HG02884 (cell line): ENCODE data around the gene BPGM.

Experiments used
- ATAC-seq: cut with Tn5 transposase; IDR thresholded peaks from one replicate; pipeline ENCODE4 v1.9.1; 2021; ENCODE audit warnings: mild to moderate bottlenecking, moderate library complexity; ENCODE audit not compliant: unreplicated experiment

The BPGM gene

DNA sequence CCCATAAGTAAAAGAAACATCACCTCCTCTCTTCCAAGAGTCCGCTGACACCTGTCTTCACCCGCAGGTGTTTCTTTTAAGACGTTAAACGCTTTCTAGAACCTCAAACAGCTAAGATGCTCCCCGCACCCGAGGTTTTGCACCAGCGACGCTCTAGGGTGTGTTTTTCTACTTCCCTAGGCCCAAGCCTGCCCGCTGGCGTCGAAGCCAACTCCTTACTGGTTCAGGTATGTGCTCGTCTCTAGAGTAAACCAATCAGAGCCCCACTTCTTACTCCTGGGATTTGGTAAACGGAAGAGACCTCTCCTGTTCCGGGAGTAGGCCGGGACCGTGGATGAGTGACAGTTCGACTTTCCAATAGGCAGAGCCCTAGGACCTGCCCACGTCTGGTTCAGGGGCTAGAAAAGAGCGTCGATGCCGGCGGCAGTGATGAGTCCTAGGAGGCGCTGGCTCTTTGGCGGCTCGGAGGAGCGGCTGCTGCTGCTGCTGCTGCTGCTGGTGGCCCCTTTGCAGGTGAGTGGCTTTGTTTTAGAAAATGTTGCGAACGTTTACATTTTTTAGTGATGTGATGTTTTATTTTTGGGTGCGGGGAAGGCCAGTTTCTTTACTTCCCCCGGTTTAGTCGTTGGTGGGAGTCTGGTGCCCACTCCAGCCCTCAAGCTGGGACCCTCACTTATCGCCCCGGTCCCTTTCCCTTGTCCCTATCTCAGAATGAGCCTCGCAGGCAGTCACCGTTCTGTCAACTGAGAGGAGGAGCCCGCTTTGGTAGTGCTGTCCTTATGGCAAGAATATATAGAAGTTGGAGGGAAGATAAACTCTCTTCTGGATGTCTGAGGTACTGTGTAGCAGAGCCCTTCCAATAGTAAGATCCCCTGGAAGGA lies at the start of gene BPGM:
Gene BPGM (plus strand): TSS at position 429 of the 881 bp plus-strand sequence. CDS start 14,655 bp downstream, outside the sequence.
- peak; percentile 98 for ATAC-seq

DNA sequence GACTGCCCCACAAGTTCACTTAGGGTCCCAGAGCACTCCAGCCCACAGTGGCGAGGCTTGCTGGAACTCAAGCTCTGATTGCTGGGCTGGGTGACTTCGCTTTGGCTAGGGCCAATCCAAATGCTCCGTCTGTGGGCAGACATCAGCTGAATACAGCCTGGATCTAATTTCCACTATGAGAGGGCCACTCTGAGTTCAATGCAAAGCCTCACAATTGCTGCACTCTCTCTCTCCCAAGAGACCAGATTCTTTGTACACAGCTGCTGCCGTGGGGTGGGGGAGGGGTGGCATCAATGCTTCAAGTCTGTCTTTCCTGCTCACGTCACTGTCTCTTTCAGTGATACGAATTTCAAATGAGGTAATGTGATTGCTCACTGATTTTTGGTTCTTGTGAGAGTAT lies 47.3 kb upstream of the BPGM start:
- no peak for ATAC-seq

DNA sequence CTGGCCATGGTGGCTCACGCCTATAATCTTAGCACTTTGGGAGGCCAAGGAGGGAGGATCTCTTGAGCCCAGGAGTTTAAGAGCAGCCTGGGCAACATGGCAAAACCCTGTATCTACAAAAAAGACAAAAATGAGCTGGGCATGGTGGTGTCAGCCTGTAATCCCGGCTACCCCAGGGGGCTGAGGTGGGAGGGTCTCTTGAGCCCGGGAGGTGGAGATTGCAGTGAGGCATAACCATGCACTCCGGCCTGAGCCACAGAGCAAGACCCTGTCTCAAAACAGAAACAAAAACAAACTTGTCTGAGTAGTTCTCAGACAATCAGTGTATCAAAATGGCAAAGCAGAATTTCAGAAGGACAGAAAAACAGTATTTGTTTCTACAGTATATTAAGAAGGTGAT lies 45.2 kb upstream of the BPGM start:
- ATAC-seq: no peak

- no peak for ATAC-seq
These were observed 43.7 kb upstream of the BPGM start for GRCh38 chr7:134602881-134603451.

- ATAC-seq: peak; percentile 88
These were observed 40.4 kb upstream of the BPGM start for GRCh38 chr7:134605978-134606923.

- no peak for ATAC-seq
These were observed 35.0 kb upstream of the BPGM start for GRCh38 chr7:134611611-134612151.

DNA sequence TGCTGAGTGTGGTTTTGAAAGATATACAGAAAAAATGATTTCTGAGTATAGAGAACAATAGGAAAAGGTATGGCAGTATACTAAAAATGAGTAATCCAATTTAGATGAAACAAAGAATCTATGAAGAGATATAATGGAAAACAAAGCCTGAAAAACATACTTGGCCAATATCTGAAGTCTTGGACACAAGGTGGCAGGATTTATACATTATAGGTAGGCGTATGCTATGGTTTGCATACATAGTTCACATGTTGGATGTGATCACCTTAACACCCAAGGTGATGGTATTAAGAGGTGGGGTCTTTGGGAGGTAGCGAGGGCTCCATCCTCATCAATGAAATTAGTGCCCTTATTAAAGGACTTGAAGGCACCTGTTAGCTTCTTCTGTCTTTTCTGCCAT lies 34.5 kb upstream of the BPGM start:
- no peak for ATAC-seq

DNA sequence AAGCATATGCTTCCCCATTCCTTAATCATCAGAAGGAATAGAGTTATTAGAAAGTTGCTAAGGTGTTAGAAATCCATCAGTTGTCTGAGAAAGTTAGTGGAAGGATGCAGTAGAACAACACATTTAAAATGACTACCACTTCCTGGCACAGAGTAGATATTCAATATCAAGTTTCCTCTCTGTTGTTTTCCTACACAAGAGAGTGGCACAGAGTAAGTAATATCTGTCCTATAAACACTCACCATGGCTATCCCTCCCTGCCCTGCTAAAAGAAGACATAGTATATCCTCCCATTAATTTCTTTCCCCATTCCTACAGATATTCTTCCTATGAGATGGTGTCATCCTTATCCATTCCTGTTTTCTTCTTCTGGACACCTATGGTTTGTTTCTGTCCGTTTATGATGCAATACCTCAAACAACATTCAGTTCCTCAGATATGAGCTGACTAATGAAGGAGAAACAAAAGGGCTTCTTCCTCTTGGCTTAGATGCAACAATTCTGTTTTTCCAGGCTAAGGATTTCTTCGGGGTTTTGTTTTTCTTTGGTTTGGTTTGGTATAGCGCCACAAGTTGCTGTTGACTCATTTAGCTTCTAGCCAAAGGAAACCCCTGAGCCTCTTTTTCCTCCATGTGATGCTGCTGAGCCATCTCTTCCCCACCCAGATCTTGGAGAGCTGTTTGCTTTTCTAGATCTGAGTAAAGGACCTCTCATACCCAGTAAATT lies 32.9 kb upstream of the BPGM start:
- no peak for ATAC-seq

GRCh38 chr7:134616611-134617010 lies 30.0 kb upstream of the BPGM start:
- no peak for ATAC-seq

GRCh38 chr7:134618756-134619530 lies 27.7 kb upstream of the BPGM start:
- no peak for ATAC-seq

DNA sequence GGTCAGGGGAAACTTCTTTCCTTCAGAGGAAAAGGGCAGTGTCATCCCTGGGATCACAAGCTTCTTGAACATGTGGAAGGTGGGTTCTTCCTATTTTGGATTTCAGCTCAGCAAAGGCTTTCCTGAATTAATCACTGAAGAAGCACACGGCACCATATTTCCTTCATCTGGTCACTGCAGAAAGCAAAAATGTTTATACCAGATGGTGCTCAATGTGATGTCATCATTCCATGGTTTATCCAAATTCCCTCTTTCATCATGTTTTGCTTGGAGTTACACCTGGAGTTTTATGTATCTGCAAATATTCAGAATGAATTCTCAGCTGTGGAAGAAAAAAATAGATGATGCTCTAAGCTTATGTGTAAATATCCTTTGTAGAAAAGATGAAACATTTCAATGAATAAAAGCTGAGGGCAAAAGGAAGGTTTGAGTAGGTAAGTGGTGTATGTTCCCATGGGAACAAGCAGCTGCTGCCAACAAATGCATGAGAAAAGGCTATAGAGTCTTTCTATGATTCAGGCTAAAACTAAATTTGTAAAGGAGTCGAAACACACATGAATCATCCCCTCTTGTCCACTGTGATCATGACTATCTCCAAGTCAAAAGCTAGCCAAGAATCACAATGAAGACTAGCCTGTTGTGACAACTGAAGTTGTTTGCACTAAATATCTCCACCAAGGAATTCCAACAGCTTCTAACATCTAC lies 26.9 kb upstream of the BPGM start:
- no peak for ATAC-seq

DNA sequence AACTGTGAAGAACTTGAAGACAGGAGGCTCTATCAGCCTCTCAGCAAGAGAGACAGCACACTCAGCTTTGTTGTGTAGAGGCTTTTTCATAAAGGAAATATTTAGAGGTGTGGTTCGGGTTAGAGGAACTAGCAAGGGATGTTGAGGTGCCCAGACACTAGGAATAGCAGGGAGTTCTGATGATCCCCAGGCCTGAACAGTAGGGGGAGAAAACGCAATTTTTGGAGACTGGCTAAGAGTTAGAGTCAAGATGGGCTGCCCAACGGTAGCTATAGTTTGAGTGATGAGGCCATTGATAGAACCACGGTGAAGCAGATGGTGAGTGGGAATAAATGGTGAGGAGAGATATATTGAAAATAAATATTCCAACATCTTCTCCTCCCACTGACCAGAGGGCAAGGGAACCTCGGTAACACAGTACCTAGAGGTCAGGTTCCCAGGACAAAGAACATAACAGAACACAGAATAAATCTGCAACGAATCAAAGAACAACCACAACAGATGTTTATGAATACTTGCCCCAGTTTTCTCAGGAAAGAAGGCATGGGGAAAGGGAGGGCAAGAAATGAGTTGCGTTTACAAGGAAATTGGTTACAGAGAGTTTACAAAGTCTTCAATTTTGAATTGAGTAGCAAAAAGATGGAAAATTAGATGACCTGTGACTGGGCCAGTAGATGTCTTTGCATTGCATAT lies 24.2 kb upstream of the BPGM start:
- no peak for ATAC-seq

GRCh38 chr7:134623193-134623592 lies 23.5 kb upstream of the BPGM start:
- no peak for ATAC-seq

GRCh38 chr7:134625550-134625949 lies 21.1 kb upstream of the BPGM start:
- no peak for ATAC-seq

GRCh38 chr7:134627109-134627774 lies 19.4 kb upstream of the BPGM start:
- no peak for ATAC-seq

DNA sequence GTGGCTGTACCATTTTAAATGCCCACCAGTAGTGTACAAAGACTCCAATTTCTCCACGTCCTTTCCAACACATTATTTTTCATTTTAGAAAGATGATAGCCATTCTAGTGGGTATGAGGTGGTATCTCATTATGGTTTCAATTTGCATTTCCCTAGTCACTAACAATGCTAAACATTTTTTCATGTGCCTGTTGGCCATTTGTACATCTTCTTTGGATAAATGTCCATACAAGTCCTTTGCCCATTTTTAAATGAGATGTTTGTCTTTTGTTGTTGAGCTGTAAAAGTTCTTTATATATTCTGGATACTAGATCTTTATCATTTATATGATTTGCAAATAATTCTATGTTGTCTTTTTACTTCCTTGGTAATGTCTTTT lies 18.9 kb upstream of the BPGM start:
- no peak for ATAC-seq

DNA sequence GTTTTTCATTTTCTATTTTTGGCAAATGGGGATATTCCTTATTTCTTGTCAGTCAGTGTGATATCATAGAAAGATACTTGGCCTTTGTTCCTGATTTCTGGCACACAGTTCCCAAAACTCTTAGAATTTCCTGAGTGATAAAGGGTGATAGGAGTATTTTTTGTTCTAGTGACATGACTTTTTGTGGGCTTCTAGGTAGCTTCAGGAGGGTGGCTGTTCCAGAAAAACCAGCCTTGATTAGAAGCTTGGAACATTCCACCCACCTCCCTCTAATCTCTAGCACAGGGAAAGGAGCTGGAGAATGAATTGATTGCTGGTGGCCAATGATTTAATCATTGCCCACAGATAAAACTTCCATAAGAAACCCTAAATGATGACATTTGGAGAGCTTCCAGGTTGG lies 17.2 kb upstream of the BPGM start:
- no peak for ATAC-seq

DNA sequence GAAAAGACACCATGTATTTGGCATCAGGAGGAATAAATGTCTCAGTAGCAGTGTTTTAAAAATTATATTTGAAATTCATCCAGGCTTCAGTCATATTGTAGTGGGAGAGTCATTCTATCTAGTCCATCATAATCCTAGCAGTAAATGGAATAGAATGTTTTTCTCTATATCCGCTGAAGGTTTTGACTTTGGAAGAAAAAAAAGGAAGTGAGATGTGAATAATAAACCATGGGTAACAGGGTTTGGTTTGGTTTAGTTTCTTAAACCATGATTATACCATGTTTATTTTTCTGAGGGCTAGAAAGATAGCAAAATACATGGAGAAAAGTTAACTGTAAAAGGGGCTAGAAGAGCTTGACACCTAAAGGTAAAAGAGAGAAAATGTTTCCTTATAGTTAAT lies 16.4 kb upstream of the BPGM start:
- ATAC-seq: no peak
